Parathyroid adenoma (tissue), 2 donors: ENCODE data around the gene PUS7L.

ENCODE experiments used
- H2AFZ ChIP-seq: fragments of 300-600 bp; sonication (generic); one replicate; pipeline ENCODE4 v1.7.0; 2017; ENCODE audit warnings: antibody characterized with exemption, mild to moderate bottlenecking
- H3K27ac ChIP-seq: fragments of 300-600 bp; sonication (generic); one replicate; pipeline ENCODE4 v1.7.0; 2017
- H3K27me3 ChIP-seq: fragments of 300-600 bp; sonication (generic); one replicate; pipeline ENCODE4 v1.7.0; 2017; ENCODE audit warnings: low read length; ENCODE audit not compliant: control insufficient read depth, insufficient read depth
- H3K36me3 ChIP-seq: fragments of 300-600 bp; sonication (generic); one replicate; pipeline ENCODE4 v1.7.0; 2017; ENCODE audit warnings: low read length; ENCODE audit not compliant: control insufficient read depth, insufficient read depth
- H3K4me1 ChIP-seq: fragments of 300-600 bp; sonication (generic); one replicate; pipeline ENCODE4 v1.7.0; 2017; ENCODE audit warnings: control low read depth
- H3K4me2 ChIP-seq: fragments of 300-600 bp; sonication (generic); one replicate; pipeline ENCODE4 v1.7.0; 2017; ENCODE audit warnings: low read length
- H3K4me3 ChIP-seq: fragments of 300-600 bp; sonication (generic); one replicate; pipeline ENCODE4 v1.7.0; 2017; ENCODE audit warnings: low read depth, low read length
- H3K79me2 ChIP-seq: fragments of 300-600 bp; sonication (generic); one replicate; pipeline ENCODE4 v1.7.0; 2017; ENCODE audit warnings: control low read depth
- H3K9ac ChIP-seq: fragments of 300-600 bp; sonication (generic); one replicate; pipeline ENCODE4 v1.7.0; 2017; ENCODE audit warnings: mild to moderate bottlenecking
- H3K9me3 ChIP-seq: fragments of 300-600 bp; sonication (generic); one replicate; pipeline ENCODE4 v1.7.0; 2017; ENCODE audit warnings: low read length; ENCODE audit not compliant: control insufficient read depth
- CTCF ChIP-seq: fragments of 300-600 bp; sonication (generic); IDR thresholded peaks from one replicate; pipeline ENCODE4 v1.7.0; 2017; ENCODE audit warnings: antibody characterized with exemption, mild to moderate bottlenecking
- donor health status: primary hyperparathyroidism.

Gene PUS7L

GRCh38 chr12:43750814-43751213, 7.8 kb downstream of the PUS7L start:
- no peak for TF ChIP-seq CTCF
- Histone ChIP-seq H3K9me3 (no peaks in the 10 kb centered on the region), H3K4me3 (no peak overlapping the region), H3K4me1 (no peaks in the 10 kb centered on the region), H3K36me3 (no peaks in the 10 kb centered on the region), H3K27me3 (no peaks in the 10 kb centered on the region), H3K9ac (no peak overlapping the region), H3K4me2 (no peak overlapping the region), H2AFZ (no peak overlapping the region), H3K27ac (no peak overlapping the region), H3K79me2 (no peaks in the 10 kb centered on the region)

- H3K9me3 ChIP-seq = no peaks in the 10 kb centered on the region
- no peak overlapping the region for H3K4me2 ChIP-seq
- H2AFZ ChIP-seq = no peak overlapping the region
- H3K27ac ChIP-seq = no peak overlapping the region
- H3K79me2 ChIP-seq = no peaks in the 10 kb centered on the region
- TF ChIP-seq CTCF = no peak
- H3K4me1 ChIP-seq = no peaks in the 10 kb centered on the region
- H3K36me3 ChIP-seq = no peaks in the 10 kb centered on the region
- H3K9ac ChIP-seq = no peak overlapping the region
- no peaks in the 10 kb centered on the region for H3K27me3 ChIP-seq
- H3K4me3 ChIP-seq = no peak overlapping the region
Observed at GRCh38 chr12:43749016-43749415, 9.6 kb downstream of the PUS7L start.

GRCh38 chr12:43744826-43745225, 13.8 kb downstream of the PUS7L start:
- H2AFZ ChIP-seq = no peak overlapping the region
- no peak overlapping the region for H3K27ac ChIP-seq
- no peak overlapping the region for H3K4me3 ChIP-seq
- no peaks in the 10 kb centered on the region for H3K4me1 ChIP-seq
- no peaks in the 10 kb centered on the region for H3K36me3 ChIP-seq
- no peaks in the 10 kb centered on the region for H3K27me3 ChIP-seq
- no peak overlapping the region for H3K9ac ChIP-seq
- H3K4me2 ChIP-seq = no peak overlapping the region
- no peaks in the 10 kb centered on the region for H3K9me3 ChIP-seq
- TF ChIP-seq CTCF = no peak
- H3K79me2 ChIP-seq = no peaks in the 10 kb centered on the region

- no peaks in the 10 kb centered on the region for H3K4me1 ChIP-seq
- no peaks in the 10 kb centered on the region for H3K9me3 ChIP-seq
- H3K9ac ChIP-seq = no peak overlapping the region
- no peak overlapping the region for H2AFZ ChIP-seq
- TF ChIP-seq CTCF = no peak
- no peak overlapping the region for H3K4me3 ChIP-seq
- no peaks in the 10 kb centered on the region for H3K27me3 ChIP-seq
- H3K79me2 ChIP-seq = no peaks in the 10 kb centered on the region
- no peaks in the 10 kb centered on the region for H3K36me3 ChIP-seq
- H3K4me2 ChIP-seq = no peak overlapping the region
- H3K27ac ChIP-seq = no peak overlapping the region
Observed at GRCh38 chr12:43742106-43742505, 16.5 kb downstream of the PUS7L start.

GRCh38 chr12:43740511-43741100, 18.0 kb downstream of the PUS7L start:
- no peaks in the 10 kb centered on the region for H3K79me2 ChIP-seq
- no peaks in the 10 kb centered on the region for H3K4me1 ChIP-seq
- no peak for TF ChIP-seq CTCF
- H3K27me3 ChIP-seq = no peaks in the 10 kb centered on the region
- H3K4me3 ChIP-seq = no peak overlapping the region
- no peaks in the 10 kb centered on the region for H3K36me3 ChIP-seq
- no peak overlapping the region for H2AFZ ChIP-seq
- H3K9me3 ChIP-seq = no peaks in the 10 kb centered on the region
- no peak overlapping the region for H3K4me2 ChIP-seq
- H3K27ac ChIP-seq = no peak overlapping the region
- H3K9ac ChIP-seq = no peak overlapping the region
